Neural crest cell (in vitro differentiated cells): ENCODE measurements around the gene LDHD. TPM values are rescaled to one million over a fixed set of nuclear protein-coding genes. Genes with fewer than 3 reads are reported as not detected.

Experiments used
- DNase-seq: peaks from one replicate; pipeline ENCODE4 v3.0.0; 2021; ENCODE audit warnings: low read depth, mixed read lengths, low spot score
- H3K27ac Mint-ChIP-seq: one replicate; pipeline ENCODE4 v1.8.0; 2021; ENCODE audit warnings: mild to moderate bottlenecking, mixed read lengths; ENCODE audit not compliant: unreplicated experiment
- H3K27me3 Mint-ChIP-seq: 2 replicates; pipeline ENCODE4 v1.8.0; 2021; ENCODE audit warnings: low read depth, mild to moderate bottlenecking, mixed read lengths
- H3K36me3 Mint-ChIP-seq: 2 replicates; pipeline ENCODE4 v1.8.0; 2021; ENCODE audit warnings: low read depth, mild to moderate bottlenecking, mixed read lengths
- H3K4me1 Mint-ChIP-seq: 2 replicates; pipeline ENCODE4 v1.8.0; 2021; ENCODE audit warnings: mixed read lengths
- H3K4me3 Mint-ChIP-seq: one replicate; pipeline ENCODE4 v1.8.0; 2021; ENCODE audit warnings: mild to moderate bottlenecking, mixed read lengths
- H3K9me3 Mint-ChIP-seq: 2 replicates; pipeline ENCODE4 v1.8.0; 2021; ENCODE audit warnings: mixed read lengths
- CTCF ChIP-seq: fragments of 200-600 bp; sonication (generic); conservative IDR thresholded peaks from 2 replicates; pipeline ENCODE4 v1.5.0; 2021; ENCODE audit warnings: antibody characterized with exemption, mild to moderate bottlenecking
- total RNA-seq: library from RNA; stranded (reverse); gene quantifications from 2 replicates; pipeline ENCODE4 v1.2.1, GENCODE V29; 2021

LDHD gene
- total RNA-seq, 1 donor from 2014 or later = 0.56 TPM

DNA sequence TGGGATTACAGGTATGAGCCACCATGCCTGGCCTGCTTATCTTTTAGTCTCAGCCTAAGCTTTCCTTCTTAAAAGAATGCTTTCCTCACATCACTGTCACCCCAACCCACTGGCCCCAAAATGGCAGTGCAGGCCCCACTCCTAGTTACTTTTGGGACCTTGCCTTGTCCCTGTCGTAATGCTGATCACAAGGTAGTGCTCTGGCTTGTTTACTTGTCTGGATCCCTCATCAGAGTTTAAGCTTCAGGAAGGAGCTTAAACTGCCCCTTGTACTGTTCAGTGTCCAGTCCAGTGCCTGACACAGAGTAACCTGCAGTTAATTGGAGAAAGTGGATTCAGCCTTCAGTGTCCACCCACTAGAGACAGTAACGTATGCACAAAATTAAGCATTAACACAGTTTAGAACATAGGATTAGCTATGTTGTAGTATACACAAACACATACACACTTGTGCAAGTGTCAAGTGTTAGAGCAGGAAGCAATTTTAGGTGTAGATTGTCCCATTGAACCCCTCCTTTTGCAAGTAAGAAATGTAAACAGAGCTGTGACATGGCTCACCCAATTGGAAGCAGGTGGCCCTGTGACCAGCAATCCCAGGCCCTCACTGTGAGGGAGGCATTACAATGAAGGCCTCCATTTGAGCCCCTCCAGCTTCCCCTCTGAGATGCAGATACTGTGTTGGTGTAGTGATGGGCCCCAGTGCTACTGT lies 44.2 kb downstream of the LDHD start:
- no peak for DNase-seq

GRCh38 chr16:75071621-75072020 lies 45.0 kb downstream of the LDHD start:
- DNase-seq = no peak
- no peak for TF ChIP-seq CTCF
- no peaks in the 10 kb centered on the region for H3K27me3 Mint-ChIP-seq
- peaks cover under 1% of the 10 kb centered on the region for H3K9me3 Mint-ChIP-seq
- H3K4me3 Mint-ChIP-seq = no peak overlapping the region
- H3K4me1 Mint-ChIP-seq = peaks cover 25% of the 10 kb centered on the region
- no peak overlapping the region for H3K27ac Mint-ChIP-seq
- H3K36me3 Mint-ChIP-seq = peaks cover 2% of the 10 kb centered on the region

More for the DNA sequence above, 44.2 kb downstream of the LDHD start:
- Mint-ChIP-seq H3K9me3 (peaks cover 2% of the 10 kb centered on the region), H3K4me1 (peaks cover 25% of the 10 kb centered on the region), H3K27me3 (no peaks in the 10 kb centered on the region), H3K27ac (no peak overlapping the region), H3K36me3 (peaks cover 2% of the 10 kb centered on the region), H3K4me3 (no peak overlapping the region)
- TF ChIP-seq CTCF = no peak

DNA sequence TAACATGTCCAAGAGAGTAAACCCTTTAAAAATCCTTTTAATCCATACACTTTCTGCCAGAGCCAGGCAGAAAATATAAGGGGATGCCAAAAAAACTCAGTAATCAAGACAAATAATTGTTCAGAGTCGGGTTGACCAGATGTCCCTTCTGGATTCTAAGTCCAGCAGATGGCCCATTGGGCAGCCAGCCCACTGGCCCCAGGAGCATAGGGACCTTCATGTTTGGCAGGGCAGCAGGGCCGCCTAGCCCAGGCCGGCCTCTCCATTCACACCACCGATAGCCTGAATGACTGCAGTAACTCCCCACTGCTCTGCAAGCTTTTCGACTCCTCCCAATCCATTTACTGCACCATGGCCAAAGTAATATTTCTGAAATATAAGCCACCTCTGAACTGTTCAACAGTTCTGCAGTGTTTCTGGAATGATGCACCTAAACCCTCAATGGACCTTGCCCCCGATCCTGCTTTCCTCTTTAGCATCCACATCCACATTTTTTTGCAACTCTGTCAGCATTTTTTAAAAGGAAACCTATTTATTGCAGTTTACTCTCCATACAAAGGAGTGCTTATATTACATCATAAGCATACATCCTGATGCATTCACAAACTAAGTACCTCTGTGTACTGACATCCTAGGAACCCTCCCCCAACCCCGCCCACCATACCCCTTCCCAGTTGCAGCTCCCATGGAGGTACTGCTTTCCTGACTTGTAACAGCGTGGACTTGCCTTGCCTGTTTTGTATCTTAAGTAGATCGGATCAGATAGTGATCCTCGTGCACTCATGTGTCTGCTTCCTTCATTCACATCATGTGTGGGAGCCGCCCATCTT lies 46.4 kb downstream of the LDHD start:
- Mint-ChIP-seq H3K36me3 (no peaks in the 10 kb centered on the region), H3K4me3 (no peak overlapping the region), H3K4me1 (peaks cover 23% of the 10 kb centered on the region), H3K27me3 (no peaks in the 10 kb centered on the region), H3K27ac (peak overlapping the region; percentile 48), H3K9me3 (no peaks in the 10 kb centered on the region)
- TF ChIP-seq CTCF = no peak
- no peak for DNase-seq

GRCh38 chr16:75068085-75069031 lies 48.2 kb downstream of the LDHD start:
- Mint-ChIP-seq H3K27ac (peak overlapping the region; percentile 84), H3K36me3 (no peaks in the 10 kb centered on the region), H3K9me3 (no peaks in the 10 kb centered on the region), H3K4me3 (no peak overlapping the region), H3K27me3 (no peaks in the 10 kb centered on the region), H3K4me1 (peaks cover 27% of the 10 kb centered on the region)
- DNase-seq = no peak
- no peak for TF ChIP-seq CTCF

DNA sequence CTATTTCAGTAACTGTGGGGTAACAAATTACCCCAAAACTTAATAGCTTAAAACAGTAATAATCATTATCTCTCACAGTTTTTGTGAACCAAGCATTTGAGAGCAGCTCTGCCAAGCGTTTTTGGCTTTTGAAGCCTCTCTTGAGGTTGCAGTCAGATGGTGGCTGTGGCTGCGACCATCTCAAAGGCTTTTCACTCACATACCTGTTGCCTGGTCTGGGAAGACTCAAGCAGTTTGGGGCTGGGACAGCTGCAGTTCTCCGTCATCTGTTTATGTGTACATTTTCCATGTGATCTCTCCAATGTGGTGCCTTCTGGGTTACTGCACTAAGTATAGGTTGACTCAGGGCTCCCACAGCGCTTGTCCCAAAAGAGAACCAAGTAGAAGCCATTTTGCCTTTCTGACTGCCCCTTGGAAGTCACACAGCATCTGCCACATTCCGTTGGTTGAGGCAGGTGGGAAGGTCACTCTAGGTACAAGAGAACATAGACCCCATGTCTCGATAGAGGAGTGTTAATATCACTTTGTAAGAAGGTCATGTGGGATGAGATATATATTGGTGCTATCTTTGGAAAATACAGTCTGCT lies 49.6 kb downstream of the LDHD start:
- no peaks in the 10 kb centered on the region for H3K36me3 Mint-ChIP-seq
- no peak for DNase-seq
- H3K4me1 Mint-ChIP-seq = peaks cover 32% of the 10 kb centered on the region
- no peak overlapping the region for H3K4me3 Mint-ChIP-seq
- no peaks in the 10 kb centered on the region for H3K27me3 Mint-ChIP-seq
- H3K9me3 Mint-ChIP-seq = no peaks in the 10 kb centered on the region
- TF ChIP-seq CTCF = no peak
- no peak overlapping the region for H3K27ac Mint-ChIP-seq
